Measurements from ENCODE around the gene CFAP46.

DNA sequence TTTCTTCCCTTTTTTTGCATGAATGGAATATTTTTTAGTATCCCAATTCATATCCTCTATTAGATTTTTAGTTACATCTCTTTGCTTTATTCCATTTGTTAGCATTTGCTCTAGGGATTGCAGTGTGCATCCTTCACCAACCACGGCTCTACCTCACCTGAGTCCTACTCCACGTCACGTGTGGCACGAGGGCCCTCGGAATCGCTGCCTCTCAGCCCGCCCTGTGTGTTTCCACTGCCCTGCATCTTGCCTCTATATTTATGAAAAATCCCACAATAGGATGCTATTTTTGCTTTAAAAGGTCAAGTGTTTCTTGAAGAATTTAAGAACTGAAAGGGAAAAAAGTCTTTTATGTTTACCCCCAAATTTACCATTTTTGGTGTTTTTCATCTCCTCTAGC, 41.0 kb downstream of the CFAP46 start:
- TF ChIP-seq IKZF2 (IDR thresholded peaks at IDR 0.05) = no peak
- TF ChIP-seq WRNIP1 (IDR thresholded peaks at IDR 0.05; ENCODE audit: borderline replicate concordance, low read depth, low read length) = no peak
- TF ChIP-seq EED (IDR thresholded peaks at IDR 0.05; ENCODE audit: low read depth) = no peak
- TF ChIP-seq POLR2A (IDR thresholded peaks at IDR 0.05; ENCODE audit: low read depth, low read length) = no peak
- TF ChIP-seq, protein P1, sequence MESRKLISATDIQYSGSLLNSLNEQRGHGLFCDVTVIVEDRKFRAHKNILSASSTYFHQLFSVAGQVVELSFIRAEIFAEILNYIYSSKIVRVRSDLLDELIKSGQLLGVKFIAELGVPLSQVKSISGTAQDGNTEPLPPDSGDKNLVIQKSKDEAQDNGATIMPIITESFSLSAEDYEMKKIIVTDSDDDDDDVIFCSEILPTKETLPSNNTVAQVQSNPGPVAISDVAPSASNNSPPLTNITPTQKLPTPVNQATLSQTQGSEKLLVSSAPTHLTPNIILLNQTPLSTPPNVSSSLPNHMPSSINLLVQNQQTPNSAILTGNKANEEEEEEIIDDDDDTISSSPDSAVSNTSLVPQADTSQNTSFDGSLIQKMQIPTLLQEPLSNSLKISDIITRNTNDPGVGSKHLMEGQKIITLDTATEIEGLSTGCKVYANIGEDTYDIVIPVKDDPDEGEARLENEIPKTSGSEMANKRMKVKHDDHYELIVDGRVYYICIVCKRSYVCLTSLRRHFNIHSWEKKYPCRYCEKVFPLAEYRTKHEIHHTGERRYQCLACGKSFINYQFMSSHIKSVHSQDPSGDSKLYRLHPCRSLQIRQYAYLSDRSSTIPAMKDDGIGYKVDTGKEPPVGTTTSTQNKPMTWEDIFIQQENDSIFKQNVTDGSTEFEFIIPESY (IDR thresholded peaks at IDR 0.05) = no peak
- TF ChIP-seq MTA2 (IDR thresholded peaks at IDR 0.05; ENCODE audit: low read depth) = no peak
- TF ChIP-seq, protein P2, sequence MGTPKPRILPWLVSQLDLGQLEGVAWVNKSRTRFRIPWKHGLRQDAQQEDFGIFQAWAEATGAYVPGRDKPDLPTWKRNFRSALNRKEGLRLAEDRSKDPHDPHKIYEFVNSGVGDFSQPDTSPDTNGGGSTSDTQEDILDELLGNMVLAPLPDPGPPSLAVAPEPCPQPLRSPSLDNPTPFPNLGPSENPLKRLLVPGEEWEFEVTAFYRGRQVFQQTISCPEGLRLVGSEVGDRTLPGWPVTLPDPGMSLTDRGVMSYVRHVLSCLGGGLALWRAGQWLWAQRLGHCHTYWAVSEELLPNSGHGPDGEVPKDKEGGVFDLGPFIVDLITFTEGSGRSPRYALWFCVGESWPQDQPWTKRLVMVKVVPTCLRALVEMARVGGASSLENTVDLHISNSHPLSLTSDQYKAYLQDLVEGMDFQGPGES (IDR thresholded peaks at IDR 0.05) = no peak
- TF ChIP-seq, protein P3, sequence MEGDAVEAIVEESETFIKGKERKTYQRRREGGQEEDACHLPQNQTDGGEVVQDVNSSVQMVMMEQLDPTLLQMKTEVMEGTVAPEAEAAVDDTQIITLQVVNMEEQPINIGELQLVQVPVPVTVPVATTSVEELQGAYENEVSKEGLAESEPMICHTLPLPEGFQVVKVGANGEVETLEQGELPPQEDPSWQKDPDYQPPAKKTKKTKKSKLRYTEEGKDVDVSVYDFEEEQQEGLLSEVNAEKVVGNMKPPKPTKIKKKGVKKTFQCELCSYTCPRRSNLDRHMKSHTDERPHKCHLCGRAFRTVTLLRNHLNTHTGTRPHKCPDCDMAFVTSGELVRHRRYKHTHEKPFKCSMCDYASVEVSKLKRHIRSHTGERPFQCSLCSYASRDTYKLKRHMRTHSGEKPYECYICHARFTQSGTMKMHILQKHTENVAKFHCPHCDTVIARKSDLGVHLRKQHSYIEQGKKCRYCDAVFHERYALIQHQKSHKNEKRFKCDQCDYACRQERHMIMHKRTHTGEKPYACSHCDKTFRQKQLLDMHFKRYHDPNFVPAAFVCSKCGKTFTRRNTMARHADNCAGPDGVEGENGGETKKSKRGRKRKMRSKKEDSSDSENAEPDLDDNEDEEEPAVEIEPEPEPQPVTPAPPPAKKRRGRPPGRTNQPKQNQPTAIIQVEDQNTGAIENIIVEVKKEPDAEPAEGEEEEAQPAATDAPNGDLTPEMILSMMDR (IDR thresholded peaks at IDR 0.05 in 2 of 3, conservative IDR thresholded peaks at IDR 0.05 in 1 of 3; ENCODE audit: control insufficient read depth in 2 of 3, extremely low read depth in 1 of 3, insufficient read depth in 1 of 3, low read depth in 3 of 3, low read length in 3 of 3) = no peak
- no peak for TF ChIP-seq HDAC2 (IDR thresholded peaks at IDR 0.05)
- no peak for TF ChIP-seq RELA (IDR thresholded peaks at IDR 0.05; ENCODE audit: borderline replicate concordance, partially characterized antibody)
- TF ChIP-seq SPI1 (IDR thresholded peaks at IDR 0.05; ENCODE audit: borderline replicate concordance, insufficient read depth, low read depth, low read length) = no peak
- TF ChIP-seq ATF7 (IDR thresholded peaks at IDR 0.05; ENCODE audit: low read depth) = no peak
- TF ChIP-seq BRCA1 (IDR thresholded peaks at IDR 0.05; ENCODE audit: low read depth, low read length) = no peak
- no peak for TF ChIP-seq NFYB (IDR thresholded peaks at IDR 0.05; ENCODE audit: insufficient read depth, low read depth, low read length)
